Nephron (organoid): ENCODE measurements around the gene ARFGAP1.

ENCODE experiments used
- H3K27ac Mint-ChIP-seq, 3 experiments: 2 replicates each; pipeline ENCODE4 v1.8.0; 2020; ENCODE audit warnings: mixed read lengths in 3 of 3, mild to moderate bottlenecking in 2 of 3, moderate library complexity in 1 of 3
- H3K27me3 Mint-ChIP-seq: 2 replicates; pipeline ENCODE4 v1.8.0; 2021; ENCODE audit warnings: low read depth, mild to moderate bottlenecking, moderate library complexity, mixed read lengths
- H3K36me3 Mint-ChIP-seq: 2 replicates; pipeline ENCODE4 v1.8.0; 2020; ENCODE audit warnings: low read depth, mixed read lengths
- H3K4me1 Mint-ChIP-seq: 2 replicates; pipeline ENCODE4 v1.8.0; 2020; ENCODE audit warnings: mixed read lengths
- H3K4me3 Mint-ChIP-seq, 3 experiments: 2 replicates each; pipeline ENCODE4 v1.8.0; 2020; ENCODE audit warnings: mild to moderate bottlenecking in 3 of 3, mixed read lengths in 3 of 3, moderate library complexity in 2 of 3
- H3K9me3 Mint-ChIP-seq: 2 replicates; pipeline ENCODE4 v1.8.0; 2020; ENCODE audit warnings: mixed read lengths
- CTCF ChIP-seq, 3 experiments: fragments of 200-600 bp; sonication (generic); IDR thresholded peaks; one replicate each; pipeline ENCODE4 v1.5.0; 2021; ENCODE audit warnings: antibody characterized with exemption in 3 of 3; ENCODE audit not compliant: unreplicated experiment in 3 of 3

The ARFGAP1 gene

GRCh38 chr20:63272105-63273058, at the start of gene ARFGAP1:
Gene ARFGAP1 (plus strand): TSS chr20:63272813. CDS start chr20:63275581, 2,768 bp downstream.
- no peaks in the 10 kb centered on the region for H3K9me3 Mint-ChIP-seq
- TF ChIP-seq CTCF (IDR thresholded peaks at IDR 0.05; ENCODE audit: unreplicated experiment in 3 of 3), result no peak
- H3K36me3 Mint-ChIP-seq, result peaks cover 1% of the 10 kb centered on the region
- peaks cover 57% of the 10 kb centered on the region for H3K4me1 Mint-ChIP-seq
- H3K27ac Mint-ChIP-seq, result peak within 1 kb of the TSS; percentile 47 to 91 (median 86)
- peak within 1 kb of the TSS; percentile 89 to 99 (median 95) for H3K4me3 Mint-ChIP-seq
- no peaks in the 10 kb centered on the region for H3K27me3 Mint-ChIP-seq

- no peaks in the 10 kb centered on the region for H3K9me3 Mint-ChIP-seq
- H3K27ac Mint-ChIP-seq, result no peak overlapping the region
These were observed 49.3 kb upstream of the ARFGAP1 start for GRCh38 chr20:63223121-63223825.

GRCh38 chr20:63223826-63224207, 48.8 kb upstream of the ARFGAP1 start:
- no peak overlapping the region for H3K4me3 Mint-ChIP-seq
- no peak for TF ChIP-seq CTCF (IDR thresholded peaks at IDR 0.05; ENCODE audit: unreplicated experiment in 3 of 3)
- H3K4me1 Mint-ChIP-seq, result peaks cover 24% of the 10 kb centered on the region
- H3K27me3 Mint-ChIP-seq, result peaks cover 29% of the 10 kb centered on the region
- H3K36me3 Mint-ChIP-seq, result no peaks in the 10 kb centered on the region
- H3K9me3 Mint-ChIP-seq, result no peaks in the 10 kb centered on the region
- H3K27ac Mint-ChIP-seq, result peak overlapping the region in 1 of 3 experiments; percentile 26

More at GRCh38 chr20:63223121-63223825, 49.3 kb upstream of the ARFGAP1 start:
- H3K36me3 Mint-ChIP-seq, result no peaks in the 10 kb centered on the region
- H3K4me1 Mint-ChIP-seq, result peaks cover 24% of the 10 kb centered on the region
- peak; percentile 76 to 84 (median 78) for TF ChIP-seq CTCF (IDR thresholded peaks at IDR 0.05; ENCODE audit: unreplicated experiment in 3 of 3)
- H3K4me3 Mint-ChIP-seq, result no peak overlapping the region
- peaks cover 29% of the 10 kb centered on the region for H3K27me3 Mint-ChIP-seq

- peak overlapping the region in 2 of 3 experiments; percentile 68 to 74 for H3K27ac Mint-ChIP-seq
- H3K36me3 Mint-ChIP-seq, result no peaks in the 10 kb centered on the region
- H3K9me3 Mint-ChIP-seq, result no peaks in the 10 kb centered on the region
- peaks cover 29% of the 10 kb centered on the region for H3K27me3 Mint-ChIP-seq
- TF ChIP-seq CTCF (IDR thresholded peaks at IDR 0.05; ENCODE audit: unreplicated experiment in 3 of 3), result peak in 2 of 3 experiments; percentile 28 to 30
- H3K4me1 Mint-ChIP-seq, result peaks cover 26% of the 10 kb centered on the region
- no peak overlapping the region for H3K4me3 Mint-ChIP-seq
These were observed 48.1 kb upstream of the ARFGAP1 start for GRCh38 chr20:63224412-63225081.

- no peak overlapping the region for H3K4me3 Mint-ChIP-seq
- no peak for TF ChIP-seq CTCF (IDR thresholded peaks at IDR 0.05; ENCODE audit: unreplicated experiment in 3 of 3)
- H3K27ac Mint-ChIP-seq, result peak overlapping the region in 2 of 3 experiments; percentile 68 to 74
- H3K27me3 Mint-ChIP-seq, result peaks cover 28% of the 10 kb centered on the region
- no peaks in the 10 kb centered on the region for H3K36me3 Mint-ChIP-seq
- H3K9me3 Mint-ChIP-seq, result no peaks in the 10 kb centered on the region
- peaks cover 31% of the 10 kb centered on the region for H3K4me1 Mint-ChIP-seq
These were observed 47.5 kb upstream of the ARFGAP1 start for GRCh38 chr20:63225082-63225454.
